Activated T-cell treated with anti-CD3 and anti-CD28 coated beads, Interleukin-2, amount 50 U/mL, for 24 hours (primary cell): Measurements from ENCODE around the gene DCAF15.

Source experiments
- DNase-seq: peaks from one replicate; pipeline ENCODE4 v3.0.0-alpha.2; 2020
- H3K27ac Mint-ChIP-seq: 2 replicates; pipeline ENCODE4 v1.8.0; 2020; ENCODE audit warnings: mild to moderate bottlenecking, mixed read lengths
- H3K27me3 Mint-ChIP-seq: 2 replicates; pipeline ENCODE4 v1.8.0; 2020; ENCODE audit warnings: mixed read lengths
- H3K36me3 Mint-ChIP-seq: 2 replicates; pipeline ENCODE4 v1.8.0; 2020; ENCODE audit warnings: low read depth, mixed read lengths
- H3K4me1 Mint-ChIP-seq: 2 replicates; pipeline ENCODE4 v1.8.0; 2020; ENCODE audit warnings: low read depth, mixed read lengths
- H3K4me3 Mint-ChIP-seq: 2 replicates; pipeline ENCODE4 v1.8.0; 2020; ENCODE audit warnings: mild to moderate bottlenecking, moderate library complexity, mixed read lengths
- H3K9me3 Mint-ChIP-seq: 2 replicates; pipeline ENCODE4 v1.8.0; 2020; ENCODE audit warnings: mixed read lengths

The DCAF15 gene

GRCh38 chr19:13995878-13996765, 43.8 kb downstream of the DCAF15 start:
- Mint-ChIP-seq H3K27ac (no peak overlapping the region), H3K9me3 (no peaks in the 10 kb centered on the region), H3K4me3 (no peak overlapping the region), H3K27me3 (no peaks in the 10 kb centered on the region), H3K36me3 (peaks cover 60% of the 10 kb centered on the region), H3K4me1 (peaks cover 17% of the 10 kb centered on the region)
- DNase-seq, result no peak

GRCh38 chr19:13996928-13997630, 44.8 kb downstream of the DCAF15 start:
- Mint-ChIP-seq H3K27ac (no peak overlapping the region), H3K9me3 (no peaks in the 10 kb centered on the region), H3K36me3 (peaks cover 53% of the 10 kb centered on the region), H3K4me1 (peaks cover 25% of the 10 kb centered on the region), H3K4me3 (no peak overlapping the region), H3K27me3 (no peaks in the 10 kb centered on the region)
- no peak for DNase-seq

GRCh38 chr19:13997631-13997962, 45.3 kb downstream of the DCAF15 start:
- no peaks in the 10 kb centered on the region for H3K27me3 Mint-ChIP-seq

GRCh38 chr19:13998426-13998825, 46.1 kb downstream of the DCAF15 start:
- H3K4me1 Mint-ChIP-seq, result peaks cover 35% of the 10 kb centered on the region
- no peaks in the 10 kb centered on the region for H3K27me3 Mint-ChIP-seq
- no peaks in the 10 kb centered on the region for H3K9me3 Mint-ChIP-seq
- no peak overlapping the region for H3K4me3 Mint-ChIP-seq
- peaks cover 42% of the 10 kb centered on the region for H3K36me3 Mint-ChIP-seq
- no peak for DNase-seq
- peak overlapping the region; percentile 37 for H3K27ac Mint-ChIP-seq

More at GRCh38 chr19:13997631-13997962, 45.3 kb downstream of the DCAF15 start:
- Mint-ChIP-seq H3K36me3 (peaks cover 48% of the 10 kb centered on the region), H3K27ac (peak overlapping the region; percentile 26), H3K9me3 (no peaks in the 10 kb centered on the region), H3K4me1 (peaks cover 27% of the 10 kb centered on the region), H3K4me3 (no peak overlapping the region)
- no peak for DNase-seq

- no peak overlapping the region for H3K4me3 Mint-ChIP-seq
- no peak overlapping the region for H3K27ac Mint-ChIP-seq
- H3K4me1 Mint-ChIP-seq, result peaks cover 40% of the 10 kb centered on the region
Measured at GRCh38 chr19:13999085-13999484, 46.8 kb downstream of the DCAF15 start.

GRCh38 chr19:14000691-14001375, 48.5 kb downstream of the DCAF15 start:
- no peak for DNase-seq
- Mint-ChIP-seq H3K9me3 (no peaks in the 10 kb centered on the region), H3K27ac (peak overlapping the region; percentile 95), H3K36me3 (peaks cover 39% of the 10 kb centered on the region), H3K4me1 (peaks cover 51% of the 10 kb centered on the region), H3K4me3 (no peak overlapping the region), H3K27me3 (no peaks in the 10 kb centered on the region)

More at GRCh38 chr19:13999085-13999484, 46.8 kb downstream of the DCAF15 start:
- Mint-ChIP-seq H3K9me3 (no peaks in the 10 kb centered on the region), H3K36me3 (peaks cover 42% of the 10 kb centered on the region), H3K27me3 (no peaks in the 10 kb centered on the region)
- no peak for DNase-seq

GRCh38 chr19:14002571-14003250, 50.4 kb downstream of the DCAF15 start:
- peaks cover 39% of the 10 kb centered on the region for H3K36me3 Mint-ChIP-seq
- peak overlapping the region; percentile 66 for H3K4me3 Mint-ChIP-seq
- H3K27ac Mint-ChIP-seq, result peak overlapping the region; percentile 95
- H3K4me1 Mint-ChIP-seq, result peaks cover 58% of the 10 kb centered on the region
- H3K9me3 Mint-ChIP-seq, result no peaks in the 10 kb centered on the region
- DNase-seq, result peak; percentile 64
- H3K27me3 Mint-ChIP-seq, result no peaks in the 10 kb centered on the region

GRCh38 chr19:14003251-14004055, 51.1 kb downstream of the DCAF15 start:
- Mint-ChIP-seq H3K4me1 (peaks cover 56% of the 10 kb centered on the region), H3K27me3 (no peaks in the 10 kb centered on the region), H3K36me3 (peaks cover 32% of the 10 kb centered on the region), H3K9me3 (no peaks in the 10 kb centered on the region), H3K27ac (peak overlapping the region; percentile 95), H3K4me3 (peak overlapping the region; percentile 66)
- peak; percentile 47 for DNase-seq

GRCh38 chr19:14004619-14005348, 52.5 kb downstream of the DCAF15 start:
- Mint-ChIP-seq H3K4me3 (peak overlapping the region; percentile 82), H3K27me3 (no peaks in the 10 kb centered on the region), H3K27ac (peak overlapping the region; percentile 91), H3K9me3 (no peaks in the 10 kb centered on the region), H3K36me3 (peaks cover 19% of the 10 kb centered on the region), H3K4me1 (peaks cover 54% of the 10 kb centered on the region)
- no peak for DNase-seq

GRCh38 chr19:14005349-14006084, 53.2 kb downstream of the DCAF15 start:
- Mint-ChIP-seq H3K9me3 (no peaks in the 10 kb centered on the region), H3K36me3 (peaks cover 12% of the 10 kb centered on the region), H3K27me3 (no peaks in the 10 kb centered on the region), H3K27ac (peak overlapping the region; percentile 99), H3K4me1 (peaks cover 51% of the 10 kb centered on the region), H3K4me3 (peak overlapping the region; percentile 90)
- DNase-seq, result peak; percentile 91

- H3K4me1 Mint-ChIP-seq, result peaks cover 44% of the 10 kb centered on the region
Measured at GRCh38 chr19:14006085-14006765, 53.9 kb downstream of the DCAF15 start, which contains the start of gene RFX1. Gene RFX1 (minus strand): TSS chr19:14006320. CDS start chr19:13993843, 12,477 bp downstream.

More at GRCh38 chr19:14006085-14006765, 53.9 kb downstream of the DCAF15 start, which contains the start of gene RFX1:
- no peaks in the 10 kb centered on the region for H3K27me3 Mint-ChIP-seq
- DNase-seq, result peak; percentile 100
- peaks cover 8% of the 10 kb centered on the region for H3K36me3 Mint-ChIP-seq
- no peaks in the 10 kb centered on the region for H3K9me3 Mint-ChIP-seq
- peak within 1 kb of the TSS; percentile 90 for H3K4me3 Mint-ChIP-seq
- H3K27ac Mint-ChIP-seq, result peak within 1 kb of the TSS; percentile 99
